GM20431 (cell line): Measurements from ENCODE around the gene TERB2.
"Not testable (repeated sequence)": the region's sequence is repeated elsewhere in the genome, so short reads cannot be mapped to it uniquely, and the experiment has no call there.

Experiments used
- in situ Hi-C: fragments of 300-500 bp; cut with MseI, MboI; formaldehyde crosslinking; loops from one replicate; pipeline ENCODE4 v1.15.0; 2020; ENCODE audit warnings: low sequenced_read_pairs; ENCODE audit not compliant: unreplicated experiment

Gene TERB2, protein sequence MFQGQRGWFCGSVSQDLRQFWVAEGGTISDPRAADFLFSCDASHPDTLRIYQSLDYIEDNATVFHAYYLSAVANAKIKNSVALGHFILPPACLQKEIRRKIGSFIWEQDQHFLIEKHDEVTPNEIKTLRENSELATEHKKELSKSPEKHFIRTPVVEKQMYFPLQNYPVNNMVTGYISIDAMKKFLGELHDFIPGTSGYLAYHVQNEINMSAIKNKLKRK

DNA sequence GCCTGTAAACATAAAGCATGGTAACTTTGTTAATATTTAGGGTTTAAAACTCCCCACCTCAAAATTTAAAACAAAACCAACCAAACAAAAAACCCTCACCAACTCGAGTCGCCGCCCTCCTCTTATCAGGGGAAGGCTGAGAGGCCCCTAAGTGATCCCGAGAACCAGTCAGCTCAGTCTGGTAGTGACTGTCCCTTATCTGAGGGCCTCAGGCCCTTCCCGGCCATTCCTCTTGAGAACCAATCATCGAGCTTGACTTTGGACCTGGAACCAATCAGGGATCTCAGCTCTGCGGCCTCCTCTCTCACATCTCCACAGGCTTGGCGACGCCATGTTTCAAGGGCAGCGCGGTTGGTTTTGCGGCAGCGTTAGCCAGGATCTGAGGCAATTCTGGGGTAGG is at the start of gene TERB2:
Gene TERB2, plus strand, starts transcription at position 300 of the 400 bp plus-strand sequence. Its CDS starts 32 bp downstream, at position 332.
- in situ Hi-C loops, result no loop called here

DNA sequence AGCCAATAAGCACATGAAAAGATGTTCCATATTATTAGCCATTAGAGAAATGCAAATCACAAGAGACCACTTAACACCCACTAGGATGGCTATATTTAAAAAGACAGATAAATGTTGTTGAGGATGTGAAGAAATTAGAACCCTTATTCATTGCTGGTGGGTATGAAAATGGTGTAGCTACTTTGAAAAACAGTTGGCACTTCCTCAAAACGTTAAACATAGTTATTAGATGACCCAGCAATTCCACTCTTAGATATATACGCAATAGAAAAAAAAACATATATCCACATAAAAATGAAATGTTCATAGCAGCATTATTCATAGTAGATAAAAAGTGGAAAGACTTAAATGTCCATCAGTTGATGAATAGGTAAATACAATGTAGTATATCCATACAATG is 47.1 kb upstream of the TERB2 start:
- in situ Hi-C loops, result no loop called here

DNA sequence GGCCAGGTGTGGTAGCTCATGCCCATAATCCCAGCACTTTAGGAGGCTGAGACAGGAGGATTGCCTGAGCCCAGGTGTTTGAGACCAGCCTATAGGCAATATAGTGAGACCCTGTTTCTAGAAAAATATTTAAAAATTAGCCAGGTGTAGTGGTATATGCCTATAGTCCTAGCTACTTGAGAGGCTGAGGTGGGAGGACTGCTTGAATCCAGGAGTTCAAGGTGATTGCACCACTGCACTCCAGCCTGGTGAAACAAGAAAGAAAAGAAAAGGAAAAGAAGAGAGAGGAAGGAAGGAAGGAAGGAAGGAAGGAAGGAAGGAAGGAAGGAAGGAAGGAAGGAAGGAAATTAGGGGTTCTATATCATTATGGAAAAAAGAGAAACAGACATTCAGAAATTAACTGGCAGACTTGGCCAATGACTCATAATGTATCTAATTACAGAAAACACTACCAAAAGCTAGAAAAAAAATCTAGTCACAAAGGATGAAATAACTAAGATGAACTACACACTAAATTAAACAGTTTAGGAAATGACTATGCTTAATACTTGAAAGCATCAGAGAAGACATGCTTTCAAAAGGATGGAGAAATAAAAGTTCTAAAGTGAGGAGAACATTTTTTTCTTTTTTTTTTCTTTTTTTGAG is 45.4 kb upstream of the TERB2 start:
- in situ Hi-C loops, result no loop called here

DNA sequence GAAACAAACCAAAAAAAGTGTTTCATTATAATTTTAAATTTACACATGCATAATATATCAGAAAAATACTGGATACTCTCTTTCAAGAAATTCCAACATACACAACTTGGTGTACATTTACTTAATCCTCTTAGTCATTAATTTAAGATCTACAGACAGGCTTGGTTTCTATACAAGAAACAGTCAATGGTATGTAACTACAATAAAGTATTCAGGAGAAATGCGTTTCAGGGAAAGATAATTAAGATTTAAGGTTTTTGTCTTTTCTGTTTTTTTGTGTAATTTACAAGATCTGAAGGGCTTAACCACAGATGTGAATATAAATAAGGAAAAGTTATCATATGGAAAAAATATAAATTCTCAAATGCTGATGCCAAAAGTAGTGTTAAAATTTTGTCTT is 44.3 kb upstream of the TERB2 start:
- in situ Hi-C loops, result not testable (repeated sequence)

DNA sequence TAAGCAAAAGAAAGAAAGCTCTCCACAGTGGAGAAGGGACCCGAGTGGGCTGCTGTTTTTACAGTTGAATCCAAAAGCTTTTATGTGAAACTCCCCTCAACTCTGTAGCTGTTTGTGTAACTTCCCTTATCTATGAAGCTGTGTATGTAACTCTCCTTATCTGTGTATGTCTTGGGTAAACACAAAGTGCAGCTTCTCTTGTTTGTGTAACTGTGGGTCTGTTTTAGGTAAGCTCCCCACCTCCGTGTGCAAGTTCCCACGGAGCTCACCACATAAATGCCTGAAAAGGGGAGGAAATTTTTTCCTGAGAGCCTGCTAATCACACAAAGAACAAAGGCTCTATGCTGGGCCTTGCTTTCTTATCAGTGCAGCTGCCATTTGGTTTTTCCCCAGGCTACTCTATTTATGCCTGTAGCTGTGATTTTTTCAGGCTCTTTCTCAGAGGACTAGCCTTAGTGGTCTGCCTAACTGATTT is 43.5 kb upstream of the TERB2 start:
- in situ Hi-C loops, result not testable (repeated sequence)

DNA sequence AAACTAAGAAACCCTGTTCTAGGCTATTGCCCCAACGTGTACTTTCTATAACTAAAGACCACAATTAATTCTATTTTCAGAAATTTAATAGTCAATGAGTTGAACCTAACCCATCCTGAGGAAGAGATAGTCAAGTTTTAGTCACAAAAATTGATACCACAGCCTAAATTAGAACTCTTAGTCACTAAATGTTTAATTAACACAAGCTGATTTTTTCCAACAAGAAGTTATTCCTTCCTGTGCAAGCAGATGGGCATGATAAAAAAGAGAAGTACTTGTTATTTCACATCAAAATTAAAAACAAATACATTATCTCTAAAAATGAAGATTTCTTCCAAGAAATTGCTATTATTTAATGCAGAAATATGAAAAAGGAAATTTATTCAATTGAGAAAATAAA is 38.4 kb upstream of the TERB2 start:
- in situ Hi-C loops, result no loop called here

DNA sequence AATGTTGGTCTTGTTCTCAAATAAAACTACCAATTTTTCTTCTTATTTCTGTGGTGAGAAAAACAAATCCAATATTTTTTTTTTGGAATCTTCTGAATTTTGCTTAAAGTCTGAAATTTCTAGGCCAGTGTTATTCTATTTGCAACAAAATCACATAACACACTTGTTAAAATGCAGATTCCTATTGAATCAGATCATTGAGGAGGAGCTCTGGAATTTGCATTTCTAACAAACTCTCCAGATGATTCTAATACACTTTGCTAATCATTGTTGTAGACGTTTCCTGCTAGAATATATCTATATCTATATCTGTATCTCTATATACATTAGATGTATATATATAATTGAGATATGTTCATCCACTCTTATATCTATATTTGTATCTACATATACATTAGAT is 27.8 kb upstream of the TERB2 start:
- in situ Hi-C loops, result not testable (repeated sequence)

DNA sequence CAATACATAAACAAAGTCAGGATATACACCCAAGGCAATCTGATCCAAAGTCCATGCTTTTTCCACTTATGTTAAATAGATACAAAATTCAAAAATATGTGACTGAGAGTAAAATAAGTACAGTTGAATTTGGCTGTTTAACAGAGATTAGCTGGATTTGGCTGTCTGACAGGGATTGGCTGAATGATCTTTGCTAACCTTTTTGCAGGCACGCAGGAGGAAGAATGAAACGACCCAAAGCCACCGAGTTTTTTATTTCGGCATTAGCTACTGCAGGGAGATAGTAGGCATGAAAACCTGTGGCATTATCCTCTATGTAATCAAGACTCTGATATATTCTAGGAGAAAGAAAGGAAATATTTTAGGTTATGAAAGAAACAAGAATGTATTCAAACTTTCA is 26.2 kb upstream of the TERB2 start:
- in situ Hi-C loops, result not testable (repeated sequence)

DNA sequence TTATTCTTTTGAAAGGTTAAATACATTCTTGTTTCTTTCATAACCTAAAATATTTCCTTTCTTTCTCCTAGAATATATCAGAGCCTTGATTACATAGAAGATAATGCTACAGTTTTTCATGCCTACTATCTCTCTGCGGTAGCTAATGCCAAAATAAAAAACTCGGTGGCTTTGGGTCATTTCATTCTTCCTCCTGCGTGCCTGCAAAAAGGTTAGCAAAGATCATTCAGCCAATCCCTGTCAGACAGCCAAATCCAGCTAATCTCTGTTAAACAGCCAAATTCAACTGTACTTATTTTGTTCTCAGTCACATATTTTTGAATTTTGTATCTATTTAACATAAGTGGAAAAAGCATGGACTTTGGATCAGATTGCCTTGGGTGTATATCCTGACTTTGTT is 1.8 kb downstream of the TERB2 start:
- in situ Hi-C loops, result not testable (repeated sequence)

DNA sequence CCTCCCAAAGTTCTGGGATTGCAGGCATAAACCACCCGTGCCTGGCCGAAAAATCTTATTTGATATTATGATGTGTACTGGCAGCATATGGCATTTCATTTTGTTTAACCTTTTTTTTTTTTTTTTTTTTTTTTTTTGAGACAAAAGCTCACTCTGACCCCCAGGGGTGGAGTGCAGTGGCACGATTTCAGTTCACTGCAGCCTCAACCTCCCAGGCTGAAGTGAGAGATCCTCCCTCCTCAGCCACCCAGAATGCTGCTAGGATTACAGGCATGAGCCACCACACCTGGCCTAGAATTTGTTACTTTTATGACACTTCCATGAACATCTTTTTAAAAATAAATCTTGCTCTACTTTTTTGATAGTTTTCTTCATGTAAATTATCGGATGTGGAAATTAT is 12.0 kb downstream of the TERB2 start:
- in situ Hi-C loops, result no loop called here

DNA sequence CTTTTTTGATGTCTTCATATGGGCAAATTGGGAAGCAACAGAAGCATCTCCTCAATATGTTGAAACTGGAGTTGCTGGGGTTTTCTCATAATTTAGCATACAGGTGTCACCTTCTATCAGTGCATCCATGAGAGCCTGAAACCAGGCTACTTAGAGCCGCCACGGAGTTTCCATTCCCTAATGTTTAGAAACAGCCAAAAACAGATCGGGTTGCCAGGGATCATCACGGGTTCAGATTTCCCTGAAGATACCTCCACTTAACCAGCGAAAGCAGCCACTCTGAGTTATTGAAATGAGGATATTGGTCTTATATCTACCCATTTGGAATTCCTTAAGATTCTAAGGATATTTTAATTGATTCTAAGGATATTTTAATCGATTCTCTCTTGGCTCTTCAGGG is 14.5 kb downstream of the TERB2 start:
- in situ Hi-C loops, result no loop called here

DNA sequence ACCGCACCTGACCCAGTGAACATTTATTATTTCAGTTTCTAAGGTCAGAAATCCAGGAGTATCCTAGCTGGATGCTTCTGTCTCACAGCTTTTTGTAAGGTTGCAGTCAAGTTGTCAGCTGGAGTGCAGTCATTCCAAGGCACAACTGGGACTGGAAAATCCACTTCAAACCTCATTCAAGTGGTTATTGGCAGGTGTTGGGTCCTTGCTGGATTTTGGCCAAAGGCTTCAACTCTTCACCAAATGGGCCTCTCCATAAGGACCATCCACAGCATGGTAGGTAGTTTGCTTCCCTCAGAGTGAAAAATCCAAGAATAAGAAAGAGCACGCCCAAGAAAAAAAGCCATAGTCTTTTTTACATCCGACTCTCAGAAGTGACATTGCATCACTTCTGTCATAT is 19.7 kb downstream of the TERB2 start:
- in situ Hi-C loops, result not testable (repeated sequence)

DNA sequence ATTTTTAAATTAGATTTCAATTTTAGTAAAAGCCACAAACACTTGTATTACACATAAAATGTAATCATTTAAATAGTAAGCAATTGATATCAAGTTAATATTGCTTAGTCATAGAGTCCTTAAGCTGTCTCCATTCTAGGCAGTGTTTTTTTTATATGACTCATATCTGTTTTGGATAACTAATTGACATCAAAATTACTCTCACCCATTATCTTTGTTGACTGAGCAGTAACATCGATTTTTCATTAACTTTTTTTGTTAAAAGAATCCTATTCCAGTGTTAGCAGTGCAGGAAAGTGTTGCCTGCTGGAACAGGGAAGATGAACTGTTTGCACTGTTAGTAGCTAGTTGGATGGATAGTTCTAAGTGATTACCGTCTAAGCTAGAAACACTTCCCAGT is 21.3 kb downstream of the TERB2 start:
- in situ Hi-C loops, result not testable (repeated sequence)

DNA sequence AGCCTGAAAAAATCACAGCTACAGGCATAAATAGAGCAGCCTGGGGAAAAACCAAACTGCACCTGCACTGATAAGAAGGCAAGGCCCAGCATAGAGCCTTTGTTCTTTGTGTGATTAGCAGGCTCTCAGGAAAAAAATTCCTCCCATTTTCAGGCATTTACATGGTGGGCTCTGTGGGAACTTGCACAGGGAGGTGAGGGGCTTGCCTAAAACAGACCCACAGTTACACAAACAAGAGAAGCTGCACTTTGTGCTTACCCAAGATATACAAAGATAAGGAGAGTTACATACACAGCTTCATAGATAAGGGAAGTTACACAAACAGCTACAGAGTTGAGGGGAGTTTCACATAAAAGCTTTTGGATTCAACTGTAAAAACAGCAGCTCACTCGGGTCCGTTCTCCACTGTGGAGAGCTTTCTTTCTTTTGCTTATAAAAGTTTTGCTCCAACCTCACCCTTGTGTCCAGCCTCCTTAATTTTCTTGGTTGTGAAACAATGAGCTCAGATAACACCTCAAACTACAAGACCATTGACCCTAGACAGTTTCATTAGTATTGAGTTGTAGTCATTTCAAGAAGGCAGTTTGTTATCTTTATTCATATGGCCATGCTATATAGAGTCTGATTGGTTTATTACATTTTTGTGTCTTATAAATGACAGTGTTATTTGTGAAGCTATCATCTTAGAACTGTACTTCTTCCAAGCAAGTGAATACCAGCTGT is 23.3 kb downstream of the TERB2 start:
- in situ Hi-C loops, result not testable (repeated sequence)

DNA sequence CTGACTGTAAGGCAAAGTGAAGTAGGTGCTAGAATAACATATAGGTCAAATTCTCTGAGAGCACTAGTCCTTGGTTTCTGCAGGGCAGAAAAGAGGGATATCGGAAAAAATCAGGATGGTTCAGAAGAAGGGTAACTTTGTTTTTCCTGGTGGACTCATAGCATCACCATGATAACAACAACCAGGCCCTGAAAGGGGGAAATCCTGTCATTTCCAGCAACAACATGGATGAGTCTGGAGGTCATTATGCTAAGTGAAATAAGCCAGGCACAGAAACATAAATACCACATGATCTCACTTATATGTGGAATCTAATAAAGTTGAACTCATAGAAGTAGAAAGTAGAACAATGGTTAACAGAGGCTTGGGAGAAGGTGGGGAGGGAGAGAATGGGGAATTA is 27.7 kb downstream of the TERB2 start:
- in situ Hi-C loops, result not testable (repeated sequence)

DNA sequence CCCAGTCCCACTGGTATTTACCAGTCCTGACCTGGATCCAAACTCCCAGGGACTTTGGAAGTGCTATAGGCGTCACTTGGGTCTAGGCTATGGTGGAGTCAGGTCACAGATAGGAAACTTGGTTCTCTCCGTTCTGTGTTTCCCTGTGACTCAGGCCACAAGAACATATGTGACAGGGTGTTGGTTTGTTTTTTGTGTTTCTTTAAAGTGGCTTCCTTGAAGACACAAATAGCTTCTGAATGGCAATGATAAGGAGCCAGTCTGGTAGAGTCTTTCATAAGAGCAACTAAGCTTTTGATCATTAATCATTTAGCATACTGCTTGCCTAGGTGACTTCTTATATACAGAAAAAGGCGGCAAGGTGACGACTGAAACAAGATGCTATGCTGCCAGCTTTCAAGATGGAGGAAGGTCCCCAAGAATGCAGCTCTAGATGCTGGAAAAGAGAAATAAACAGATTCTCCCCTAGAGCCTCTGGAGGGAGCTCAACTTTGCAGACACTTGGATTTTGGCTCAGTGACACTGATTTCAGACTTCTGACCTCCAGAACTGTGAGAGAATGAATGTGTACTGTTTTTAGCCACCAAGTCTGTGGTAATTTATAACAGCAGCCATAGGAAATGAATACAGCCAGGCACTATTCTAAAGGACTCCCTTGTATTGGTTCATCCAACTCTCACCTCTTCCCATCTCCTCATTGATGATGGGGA is 30.0 kb downstream of the TERB2 start:
- in situ Hi-C loops, result not testable (repeated sequence)

DNA sequence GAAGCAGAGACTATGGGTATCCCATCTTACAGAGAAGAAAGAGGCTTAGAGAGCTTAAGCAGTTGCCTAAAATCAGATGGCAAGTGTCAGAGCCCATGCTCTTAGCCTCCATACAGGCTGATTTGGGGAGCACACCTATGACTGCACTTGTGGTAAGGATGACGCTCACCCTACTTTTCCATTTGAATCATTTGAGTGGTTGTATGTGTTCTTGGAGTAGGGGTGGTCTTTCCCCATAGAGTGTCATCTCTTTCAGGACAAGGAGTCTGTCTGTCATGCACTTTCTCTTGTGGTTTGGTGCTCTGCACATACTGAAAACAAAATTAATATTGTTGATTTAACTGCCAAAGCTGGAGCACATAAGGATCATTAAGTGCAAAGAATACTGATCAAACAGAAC is 31.2 kb downstream of the TERB2 start:
- in situ Hi-C loops, result not testable (repeated sequence)

DNA sequence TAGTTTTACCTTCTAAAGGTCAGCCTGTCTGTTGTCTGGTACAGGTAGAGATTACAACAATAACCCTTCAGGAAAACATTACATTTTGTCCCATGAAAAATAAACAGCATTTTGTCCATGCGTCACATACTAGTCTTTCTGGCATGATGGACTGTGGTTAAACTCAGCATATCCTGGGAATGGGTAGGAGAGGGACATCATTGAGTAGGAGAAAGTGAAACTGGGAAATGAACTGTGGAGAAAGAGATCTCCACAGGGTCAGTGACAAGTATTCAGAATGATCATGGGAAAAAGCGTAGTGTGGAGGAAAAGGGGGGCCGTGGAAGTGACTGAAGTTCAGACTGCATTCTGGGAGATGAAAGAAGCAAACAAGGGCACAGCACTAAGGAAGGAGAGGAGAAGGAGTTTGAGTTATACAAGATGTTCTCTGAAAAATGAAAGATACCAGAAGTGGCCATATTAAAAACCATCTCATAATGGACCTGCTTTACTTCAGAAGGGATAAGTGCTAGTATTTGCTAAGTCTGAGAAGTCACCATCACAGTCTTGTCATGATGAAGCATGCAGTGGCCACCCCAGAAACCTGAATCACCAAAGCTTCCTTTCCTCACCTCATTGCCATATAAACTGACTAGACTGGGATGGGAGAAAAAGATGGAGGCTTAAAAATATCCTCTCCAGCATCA is 31.8 kb downstream of the TERB2 start:
- in situ Hi-C loops, result not testable (repeated sequence)

DNA sequence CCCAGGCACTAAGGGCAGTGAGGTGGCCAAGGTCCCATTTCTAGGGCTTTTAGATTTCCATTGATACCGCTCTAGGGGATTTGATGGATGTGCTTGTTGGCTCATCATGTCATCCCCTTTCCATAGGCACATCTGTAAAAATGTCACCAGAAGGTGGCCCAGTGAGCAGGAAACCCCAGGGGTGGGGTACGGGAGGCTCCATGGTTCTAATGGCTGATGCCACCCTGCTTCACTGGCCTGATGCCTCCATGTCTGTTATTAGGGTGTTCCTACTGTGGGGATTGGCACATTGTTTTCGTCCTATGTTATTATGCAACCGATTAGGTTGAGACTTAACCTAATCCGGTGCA is 32.4 kb downstream of the TERB2 start:
- in situ Hi-C loops, result not testable (repeated sequence)

DNA sequence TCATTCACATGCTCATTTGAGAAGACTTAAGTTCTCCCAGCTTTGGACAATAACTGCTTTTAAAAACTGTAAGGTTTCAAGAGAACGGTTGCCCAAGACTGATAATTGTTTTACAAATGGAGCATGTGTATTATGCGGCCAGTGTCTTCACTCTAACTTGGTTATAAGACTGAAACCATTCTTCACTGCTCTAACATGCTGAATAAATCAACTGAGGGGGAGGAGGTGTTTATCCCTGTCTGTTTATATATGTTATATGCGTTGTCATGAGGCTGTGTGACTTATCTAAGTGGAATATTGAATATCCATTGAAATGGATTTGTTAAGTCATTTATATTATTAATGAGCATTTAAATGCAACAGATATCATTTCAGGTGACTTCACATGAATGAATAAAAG is 41.1 kb downstream of the TERB2 start:
- in situ Hi-C loops, result not testable (repeated sequence)
